Stimulated activated CD4-positive, alpha-beta T cell treated with anti-CD3 and anti-CD28 coated beads, Interleukin-4, amount 100 ng/mL, for 48 hours (primary cell): ENCODE results near the gene ZNF493.

Experiments
- DNase-seq, 2 donors: peaks; one replicate each; pipeline ENCODE4 v3.0.0-alpha.2; 2020; ENCODE audit warnings: low read depth in 2 of 2

The ZNF493 gene

DNA sequence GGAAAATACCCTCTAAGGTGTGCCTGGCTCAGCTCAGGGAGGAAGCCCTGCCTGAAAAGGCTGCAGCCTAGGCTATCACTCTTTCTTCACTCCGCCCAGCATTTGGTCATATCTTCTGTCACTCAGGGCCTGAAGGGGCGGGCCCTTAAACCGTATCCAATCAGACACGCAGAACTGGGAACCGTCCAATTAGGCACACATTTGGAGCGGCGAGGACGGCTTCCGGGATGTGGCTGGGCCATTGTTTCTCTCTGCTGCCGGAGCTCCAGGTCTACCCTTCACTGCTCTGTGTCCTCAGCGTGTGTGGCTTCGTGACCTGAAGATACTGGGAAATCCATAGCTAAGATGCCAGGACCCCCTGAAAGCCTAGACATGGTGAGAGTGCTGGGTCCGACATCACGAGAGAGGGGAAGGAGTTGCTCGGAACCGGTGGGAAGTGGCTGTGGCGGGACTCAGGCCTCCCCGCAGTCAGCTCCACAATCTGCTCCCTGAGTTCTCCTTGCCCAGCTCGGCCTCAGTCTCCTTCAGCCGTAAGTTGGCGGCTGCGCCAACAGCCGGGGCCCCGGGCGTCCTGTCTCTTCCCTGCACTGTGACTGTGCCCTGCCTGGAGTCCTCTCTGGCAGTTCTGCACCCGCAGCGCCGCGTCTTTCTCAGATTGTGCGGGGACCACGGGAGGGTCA is at the start of gene ZNF493:
TSS of gene ZNF493 (plus strand) at position 241 of the 680 bp plus-strand sequence. CDS start at position 346, 105 bp downstream.
- peak; percentile 75 to 87 for DNase-seq

DNA sequence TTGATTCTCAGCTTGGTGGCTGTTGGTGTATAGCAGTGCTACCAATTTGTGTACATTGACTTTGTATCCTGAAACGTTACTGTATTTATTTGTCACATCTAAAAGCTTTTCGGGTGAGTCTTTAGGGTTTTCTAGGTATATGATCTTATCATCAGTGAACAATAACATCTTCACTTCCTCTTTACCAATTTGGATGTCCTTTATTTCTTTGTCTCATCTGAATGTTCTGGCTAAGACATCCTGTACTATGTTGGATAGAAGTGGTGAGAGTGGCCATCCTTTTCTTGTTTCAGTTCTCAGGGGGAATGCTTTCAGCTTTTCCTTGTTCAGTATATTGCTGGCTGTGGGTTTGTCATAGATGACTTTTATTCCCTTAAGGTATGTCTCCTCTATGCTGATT is 44.1 kb upstream of the ZNF493 start:
- no peak for DNase-seq

DNA sequence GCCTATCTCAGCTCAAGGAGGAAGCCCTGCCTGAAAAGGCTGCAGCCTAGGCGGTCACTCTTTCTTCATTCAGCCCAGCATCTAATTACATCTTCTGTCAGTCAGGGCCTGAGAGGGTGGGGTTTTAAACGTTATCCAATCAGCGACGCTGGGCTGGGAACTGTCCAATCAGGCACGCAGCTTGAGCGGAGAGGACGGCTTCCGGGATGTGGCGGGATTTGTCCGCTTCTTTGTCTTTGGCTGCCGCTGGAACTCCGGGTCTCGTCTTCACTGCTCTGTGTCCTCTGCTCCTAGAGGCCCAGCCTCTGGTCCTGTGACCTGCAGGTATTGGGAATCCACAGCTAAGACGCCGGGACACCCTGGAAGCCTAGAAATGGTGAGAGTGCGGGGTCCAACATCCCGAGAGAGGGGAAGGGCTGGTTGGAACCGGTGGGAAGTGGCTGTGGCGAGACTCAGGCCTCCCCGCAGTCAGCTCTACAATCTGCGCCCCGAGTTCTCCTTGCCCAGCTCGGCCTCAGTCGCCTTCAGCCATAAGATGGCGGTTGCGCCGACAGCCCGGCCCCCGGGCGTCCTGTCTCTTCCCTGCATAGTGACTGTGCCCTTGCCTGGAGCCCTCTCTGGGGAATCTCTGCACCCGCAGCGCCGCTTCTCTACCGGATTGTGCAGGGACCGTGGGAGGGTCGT is 38.0 kb upstream of the ZNF493 start, which contains the start of gene ZNF738:
TSS of gene ZNF738 (plus strand) at position 233 of the 684 bp plus-strand sequence. CDS start at position 374, 141 bp downstream.
- DNase-seq: peak; percentile 67 to 83

DNA sequence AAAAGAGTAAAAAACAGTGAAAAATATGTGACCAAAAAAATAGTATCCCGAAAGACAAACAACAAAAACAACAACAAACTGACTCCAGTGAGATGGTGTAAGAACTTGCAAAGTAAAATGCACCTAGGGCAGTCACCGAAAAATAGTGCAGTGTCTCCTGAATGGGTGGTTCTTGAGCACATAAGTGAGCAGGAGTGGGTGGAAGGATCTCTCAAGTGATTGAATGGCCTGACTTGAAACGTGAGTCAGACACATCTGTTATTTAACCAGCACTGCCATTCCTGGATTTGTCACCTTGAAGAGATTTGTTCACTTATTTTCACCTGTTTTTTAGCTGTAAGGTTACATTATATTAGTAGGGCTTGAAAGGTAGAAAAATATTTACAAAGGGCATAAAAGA is 34.6 kb upstream of the ZNF493 start:
- no peak for DNase-seq

DNA sequence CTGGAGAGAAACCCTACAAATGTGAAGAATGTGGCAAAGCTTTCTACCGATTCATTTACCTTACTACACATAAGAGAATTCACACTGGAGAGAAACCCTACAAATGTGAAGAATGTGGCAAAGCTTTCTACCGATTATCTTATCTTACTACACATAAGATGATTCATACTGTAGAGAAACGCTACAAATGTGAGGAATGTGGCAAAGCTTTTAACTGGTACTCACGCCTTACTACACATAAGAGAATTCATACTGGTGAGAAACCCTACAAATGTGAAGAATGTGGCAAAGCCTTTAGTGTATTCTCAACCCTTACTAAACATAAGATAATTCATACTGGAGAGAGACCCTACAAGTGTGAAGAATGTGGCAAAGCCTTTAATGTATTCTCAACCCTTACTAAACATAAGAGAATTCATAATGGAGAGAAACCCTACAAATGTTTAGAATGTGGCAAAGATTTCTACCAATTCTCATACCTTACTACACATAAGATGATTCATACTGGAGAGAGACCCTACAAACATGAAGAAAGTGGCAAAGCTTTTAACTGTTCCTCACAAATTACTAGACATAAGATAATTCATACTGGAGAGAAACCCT is 12.9 kb upstream of the ZNF493 start:
- no peak for DNase-seq

DNA sequence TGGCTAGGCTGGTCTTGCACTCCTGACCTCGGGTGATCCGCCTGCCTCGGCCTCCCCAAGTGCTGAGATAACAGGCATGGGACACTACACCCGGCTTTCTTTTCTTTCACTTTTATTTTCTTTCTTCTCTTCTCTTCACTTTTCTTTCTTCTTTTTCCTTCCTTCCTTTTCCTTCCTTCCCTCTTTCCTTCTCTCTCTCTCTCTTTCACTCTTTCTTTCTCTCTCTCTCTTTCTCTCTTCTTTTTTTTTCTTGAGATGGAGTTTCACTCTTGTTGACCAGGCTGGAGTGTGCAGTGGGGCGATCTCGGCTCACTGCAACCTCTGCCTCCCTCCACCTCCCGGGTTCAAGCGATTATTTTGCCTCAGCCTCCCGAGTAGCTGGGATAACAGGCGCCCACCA is 812 bp upstream of the ZNF493 start:
- DNase-seq: no peak

DNA sequence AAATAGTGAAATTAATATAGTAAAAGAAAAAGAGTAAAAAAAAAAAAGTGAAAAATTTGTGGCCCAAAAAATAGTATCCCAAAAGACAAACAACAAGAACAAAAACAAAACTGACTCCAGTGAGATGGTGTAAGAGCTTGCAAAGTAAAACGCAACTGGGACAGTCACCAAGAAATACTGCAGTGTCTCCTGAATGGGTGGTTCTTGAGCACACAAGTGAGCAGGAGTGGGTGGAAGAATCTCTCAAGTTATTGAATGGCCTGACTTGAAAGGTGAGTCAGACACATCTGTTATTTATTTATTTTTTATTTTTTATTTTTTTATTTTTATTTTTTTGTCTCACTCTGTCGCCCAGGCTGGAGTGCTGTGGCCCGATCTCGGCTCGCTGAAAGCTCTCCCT is 1.9 kb downstream of the ZNF493 start:
- no peak for DNase-seq

DNA sequence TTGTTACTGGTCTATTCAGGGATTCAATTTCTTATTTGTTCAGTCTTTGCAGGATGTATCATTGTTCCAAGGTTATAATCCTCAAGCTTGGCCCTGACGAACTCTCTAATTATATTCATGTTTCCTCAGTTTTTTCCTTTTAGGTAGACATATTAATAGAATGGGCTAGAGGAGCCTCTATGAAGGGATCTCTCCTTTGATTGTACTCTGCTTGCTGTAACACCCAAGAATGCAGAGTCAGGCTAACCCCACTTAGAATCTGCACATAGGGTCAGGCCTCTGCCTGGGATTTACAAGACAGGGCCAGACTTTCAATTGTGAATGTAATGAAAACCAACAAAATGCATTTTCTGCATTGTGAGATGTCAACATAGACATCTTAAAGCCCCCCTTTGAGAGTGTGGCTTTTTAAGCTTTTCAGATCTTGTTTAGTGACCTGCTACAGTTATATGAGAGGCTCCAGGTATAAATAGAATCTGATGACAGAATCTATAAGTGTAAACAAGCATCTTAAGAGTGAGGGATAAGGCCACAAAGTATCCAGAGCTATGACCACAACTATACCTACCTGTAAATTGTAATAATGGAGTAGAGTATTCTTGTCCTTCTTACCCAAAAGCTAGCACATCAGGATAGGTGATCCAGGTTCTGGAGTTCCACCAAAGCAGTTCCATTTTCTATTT is 5.5 kb downstream of the ZNF493 start:
- DNase-seq: no peak

DNA sequence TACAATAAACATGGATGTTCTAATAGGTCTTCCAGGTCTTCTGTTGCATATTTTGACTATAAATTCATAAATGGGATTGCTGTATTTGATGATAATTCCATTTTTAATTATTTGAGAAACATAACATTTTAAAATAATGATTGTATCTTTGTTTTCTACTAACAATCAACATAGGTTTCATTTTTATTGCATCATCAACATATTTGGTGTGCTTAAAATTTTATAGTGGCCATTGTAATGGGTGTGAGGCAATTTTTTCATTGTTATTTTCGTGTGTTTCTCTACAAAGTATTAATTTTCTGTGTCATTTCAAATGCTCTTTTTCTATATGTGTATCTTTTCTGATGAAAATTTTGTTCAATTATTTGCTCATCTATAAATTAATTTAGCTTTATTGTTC is 13.2 kb downstream of the ZNF493 start:
- no peak for DNase-seq

DNA sequence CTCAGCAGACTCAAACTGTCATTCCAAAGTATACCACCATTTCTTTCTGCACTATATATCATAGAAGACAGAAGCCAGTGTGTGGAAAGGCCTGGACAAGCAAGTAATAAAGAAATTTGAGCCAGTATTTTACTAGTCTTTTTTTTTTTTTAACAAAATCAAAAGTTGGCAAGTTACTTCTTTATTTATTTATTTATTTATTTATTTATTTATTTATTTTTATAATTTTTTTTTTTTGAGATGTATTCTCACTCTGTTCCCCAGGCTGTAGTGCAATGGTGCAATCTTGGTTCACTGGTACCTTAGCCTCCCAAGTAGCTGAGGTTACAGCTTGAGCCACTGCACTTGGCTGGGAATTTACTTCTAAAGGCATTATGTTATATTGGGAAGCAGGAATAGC is 25.3 kb downstream of the ZNF493 start:
- no peak for DNase-seq

DNA sequence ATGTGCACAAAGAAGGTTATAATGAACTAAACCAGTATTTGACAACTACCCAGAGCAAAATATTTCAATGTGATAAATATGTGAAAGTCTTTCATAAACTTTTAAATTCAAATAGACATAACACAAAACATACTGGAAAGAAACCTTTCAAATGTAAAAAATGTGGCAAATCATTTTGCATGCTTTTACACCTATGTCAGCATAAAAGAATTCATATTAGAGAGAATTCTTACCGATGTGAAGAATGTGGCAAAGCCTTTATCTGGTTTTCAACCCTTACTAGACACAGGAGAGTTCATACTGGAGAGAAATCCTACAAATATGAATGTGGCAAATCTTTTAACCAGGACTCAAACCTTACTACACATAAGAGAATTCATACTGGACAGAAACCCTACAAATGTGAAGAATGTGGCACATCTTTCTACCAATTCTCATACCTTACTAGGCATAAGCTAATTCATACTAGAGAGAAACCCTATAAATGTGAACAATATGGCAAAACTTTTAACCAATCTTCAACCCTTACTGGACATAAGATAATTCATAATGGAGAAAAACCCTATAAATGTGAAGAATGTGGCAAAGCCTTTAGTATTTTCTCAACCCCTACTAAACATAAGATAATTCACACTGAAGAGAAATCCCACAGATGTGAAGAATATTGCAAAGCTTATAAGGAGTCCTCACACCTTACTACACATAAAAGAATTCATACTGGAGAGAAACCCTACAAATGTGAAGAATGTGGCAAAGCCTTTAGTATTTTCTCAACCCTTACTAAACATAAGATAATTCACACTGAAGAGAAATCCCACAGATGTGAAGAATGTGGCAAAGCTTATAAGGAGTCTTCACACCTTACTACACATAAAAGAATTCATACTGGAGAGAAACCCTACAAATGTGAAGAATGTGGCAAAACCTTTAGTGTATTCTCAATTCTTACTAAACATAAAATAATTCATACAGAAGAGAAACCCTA is 26.4 kb downstream of the ZNF493 start:
- no peak for DNase-seq

DNA sequence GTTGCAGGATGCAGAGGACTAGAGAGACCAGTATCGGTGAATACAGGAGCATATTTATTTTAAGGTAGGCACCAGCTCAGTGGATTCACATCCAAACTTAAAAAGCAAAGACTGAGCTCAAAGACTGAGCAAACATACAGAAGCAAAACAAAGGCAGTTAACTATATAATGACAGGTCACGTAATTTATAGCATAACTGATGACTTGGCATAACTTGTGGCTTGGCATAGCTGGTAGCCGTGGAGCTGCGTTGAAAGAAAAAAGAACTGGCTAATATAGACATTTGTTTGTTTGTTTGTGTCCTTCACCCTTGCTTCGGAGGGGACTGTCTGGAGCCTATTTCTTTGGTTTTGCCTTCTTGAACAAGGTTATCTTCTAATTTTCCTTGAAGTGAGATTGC is 33.7 kb downstream of the ZNF493 start:
- no peak for DNase-seq

DNA sequence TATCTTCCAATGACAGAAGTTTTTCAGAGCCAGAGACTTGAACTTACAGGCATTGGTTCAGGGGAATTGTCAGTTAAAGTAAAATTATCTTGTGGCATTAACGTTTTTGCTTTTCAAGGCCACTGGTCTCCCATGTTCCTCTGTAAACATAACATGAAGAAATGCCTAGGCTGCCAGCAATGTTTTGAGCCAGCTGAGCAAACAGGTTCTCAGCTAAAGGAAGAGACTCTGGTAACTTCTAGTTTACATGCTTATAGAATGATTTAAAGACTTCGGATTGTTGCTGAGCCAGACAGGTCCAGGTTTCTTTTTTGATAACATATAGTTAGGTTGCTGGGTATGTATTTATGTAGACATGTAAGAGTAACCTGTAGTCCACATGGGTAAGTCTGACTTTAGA is 35.7 kb downstream of the ZNF493 start:
- DNase-seq: no peak

DNA sequence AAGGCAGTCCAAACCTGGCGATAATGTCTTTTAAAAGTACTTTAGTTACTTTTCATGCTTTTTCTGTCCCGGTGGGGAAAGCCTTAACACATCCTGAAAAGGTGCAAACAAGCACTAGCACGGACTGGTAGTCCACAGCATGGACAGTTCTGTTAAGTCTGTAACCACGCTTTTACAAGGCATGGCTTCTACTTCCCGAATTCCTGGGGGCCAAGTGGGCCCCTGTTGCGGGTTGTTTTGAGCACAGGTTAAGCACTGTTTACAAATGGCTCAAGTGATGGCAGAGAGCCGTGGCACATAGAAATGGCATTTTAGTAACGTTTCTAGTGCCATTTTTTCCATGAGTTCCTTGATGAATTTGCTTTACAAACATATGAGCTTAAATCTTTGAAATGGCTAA is 37.6 kb downstream of the ZNF493 start:
- no peak for DNase-seq

DNA sequence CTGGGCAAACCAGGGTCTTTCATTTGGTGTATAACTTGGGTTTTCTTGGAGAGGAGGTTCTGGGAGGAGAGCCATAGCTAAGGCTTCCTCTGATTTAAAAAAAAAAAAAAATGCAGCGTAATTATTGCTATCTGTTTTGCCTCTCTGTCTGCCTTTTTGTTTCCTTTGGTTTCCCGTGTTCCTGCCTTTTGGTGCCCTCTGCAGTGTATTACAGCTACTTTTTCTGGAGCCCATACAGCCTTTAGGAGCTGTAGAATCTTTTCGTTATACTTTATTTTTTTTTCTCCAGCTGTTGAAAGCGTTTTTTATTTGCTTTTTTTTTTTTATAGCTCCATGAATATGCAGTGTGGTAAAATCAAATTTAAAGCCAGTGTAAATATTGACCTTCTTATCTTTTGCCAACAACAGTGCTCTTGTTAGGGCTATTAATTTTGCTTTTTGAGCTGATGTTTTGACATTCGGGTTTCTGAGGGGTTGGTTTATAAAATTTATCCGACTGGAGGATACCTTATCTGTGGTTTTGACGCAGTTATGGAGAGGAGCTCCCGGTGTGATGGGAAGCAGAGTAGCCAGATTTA is 38.1 kb downstream of the ZNF493 start:
- DNase-seq: no peak

DNA sequence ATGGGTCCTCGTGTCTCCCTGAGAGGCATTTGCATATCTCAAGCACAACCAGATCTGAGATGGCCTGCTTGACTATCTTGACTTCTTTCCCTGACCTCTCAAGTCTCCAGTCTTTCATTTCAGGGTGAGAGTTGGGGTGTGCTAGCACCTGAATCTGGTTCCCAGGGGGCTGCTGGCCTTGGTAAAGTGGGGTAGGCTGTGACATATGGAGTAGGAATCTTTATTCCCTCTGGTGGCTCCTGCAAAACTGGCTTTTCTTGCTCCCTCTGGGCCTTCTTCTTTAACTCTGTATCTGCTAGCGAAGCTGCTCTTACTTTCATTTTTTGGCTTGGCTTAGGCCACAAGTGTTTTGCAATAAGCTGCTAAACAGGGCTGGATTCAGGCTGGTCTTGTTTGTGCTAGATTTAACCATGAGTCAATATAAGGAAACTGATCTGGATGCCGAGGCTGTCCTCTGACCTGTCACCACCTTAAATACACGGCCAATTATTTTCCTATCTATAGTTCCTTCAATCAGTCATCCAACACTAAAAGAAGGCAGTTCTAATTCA is 42.3 kb downstream of the ZNF493 start:
- DNase-seq: no peak

DNA sequence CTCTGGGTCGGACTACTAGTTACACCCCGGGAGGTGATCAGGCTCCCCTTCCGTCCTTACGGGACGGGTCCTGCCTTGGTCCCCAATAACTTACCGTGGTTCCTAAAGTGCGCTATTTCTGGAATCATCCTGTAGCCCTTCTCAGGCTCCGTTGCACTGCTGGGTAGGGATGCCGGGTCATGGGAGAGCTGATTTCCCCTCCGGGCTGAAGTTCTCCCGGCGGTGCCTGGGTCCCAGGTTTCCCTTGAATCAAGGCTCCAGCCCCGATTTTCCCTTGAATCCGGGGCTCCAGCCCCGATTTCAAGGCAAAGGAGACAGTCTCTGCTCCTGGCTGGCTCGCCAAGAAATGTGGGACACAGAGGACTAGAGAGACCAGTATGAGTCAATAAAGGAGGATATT is 43.4 kb downstream of the ZNF493 start:
- DNase-seq: no peak

DNA sequence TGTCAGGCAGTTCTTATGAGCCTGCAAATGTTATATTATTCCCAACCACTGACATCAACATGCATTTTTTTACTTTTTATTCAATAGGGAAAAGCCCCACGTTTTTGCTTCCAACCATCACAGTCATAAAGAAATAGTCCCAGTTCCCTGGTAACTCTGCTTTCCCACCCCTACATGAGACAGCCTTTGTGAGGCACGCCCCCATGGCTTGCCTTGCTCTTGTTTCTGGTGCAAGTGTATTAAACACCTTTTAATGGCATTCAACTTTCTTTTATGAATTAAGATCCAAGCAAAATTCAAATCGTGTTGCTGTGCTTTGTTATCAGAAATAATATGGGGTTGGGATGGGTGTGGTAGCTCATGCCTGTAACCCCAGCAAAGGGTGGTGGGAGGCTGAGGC is 54.3 kb downstream of the ZNF493 start:
- DNase-seq: no peak

DNA sequence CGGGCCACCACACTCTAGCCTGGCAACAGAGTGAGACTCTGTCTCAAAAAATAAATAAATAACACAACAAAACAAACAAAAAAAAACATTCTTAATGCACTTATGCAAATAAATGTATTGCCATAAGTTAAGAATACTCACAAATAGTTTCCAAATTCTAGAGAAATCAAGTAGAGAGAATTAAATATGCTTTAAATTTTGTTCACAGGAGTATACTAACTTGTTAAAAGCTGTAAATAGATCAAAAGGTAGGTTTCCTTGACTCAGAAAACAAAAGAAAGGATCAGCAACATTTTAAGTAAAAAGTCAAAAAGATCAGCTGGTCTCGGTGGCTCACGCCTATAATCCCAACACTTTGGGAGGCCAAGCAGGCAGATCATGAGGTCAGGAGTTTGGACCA is 58.0 kb downstream of the ZNF493 start:
- DNase-seq: no peak

DNA sequence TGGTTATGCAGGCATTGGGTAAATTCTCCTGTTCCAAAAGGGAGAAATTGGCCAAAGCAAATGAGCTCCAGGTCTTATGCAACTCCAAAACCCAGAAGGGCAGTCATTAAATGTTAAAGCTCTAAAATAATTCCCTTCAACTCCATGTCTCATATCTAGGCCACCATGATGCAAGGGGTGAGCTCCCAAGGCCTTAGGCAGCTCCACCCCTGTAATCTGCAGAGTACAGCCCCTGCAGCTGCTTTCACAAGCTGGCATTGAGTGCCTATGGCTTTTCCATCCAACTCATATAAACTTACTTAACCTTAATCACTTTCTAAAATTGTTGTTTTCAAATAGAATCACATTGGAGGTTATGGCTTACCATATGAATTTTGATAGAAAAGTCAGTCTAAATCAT is 63.8 kb downstream of the ZNF493 start:
- DNase-seq: no peak

DNA sequence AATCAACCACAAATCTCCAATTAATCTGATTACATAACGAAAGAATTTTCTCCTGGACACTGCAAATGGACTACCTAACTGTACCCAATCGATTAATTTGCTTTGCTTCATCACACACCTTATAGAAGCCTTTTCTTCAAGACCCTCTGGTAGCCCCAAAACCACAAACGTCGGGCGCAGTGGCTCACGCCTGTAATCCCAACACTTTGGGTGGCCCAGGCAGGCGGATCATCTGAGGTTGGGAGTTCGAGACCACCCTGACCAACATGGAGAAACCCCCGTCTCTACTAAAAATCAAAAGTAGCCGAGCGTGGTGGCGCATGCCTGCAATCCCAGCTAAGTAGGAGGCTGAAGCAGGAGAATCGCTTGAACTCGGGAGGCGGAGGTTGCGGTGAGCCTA is 65.6 kb downstream of the ZNF493 start:
- DNase-seq: no peak
